GM12892 (cell line): Measurements from ENCODE around the gene ETFBKMT.

Experiments used
- POLR2A ChIP-seq: IDR thresholded peaks from 2 replicates; pipeline ENCODE4 v1.6.1; 2011; ENCODE audit warnings: low read depth, low read length, control low read depth
- POLR2AphosphoS5 ChIP-seq: IDR thresholded peaks from 2 replicates; pipeline ENCODE4 v1.6.1; 2011; ENCODE audit warnings: low read depth, low read length, control low read depth

DNA sequence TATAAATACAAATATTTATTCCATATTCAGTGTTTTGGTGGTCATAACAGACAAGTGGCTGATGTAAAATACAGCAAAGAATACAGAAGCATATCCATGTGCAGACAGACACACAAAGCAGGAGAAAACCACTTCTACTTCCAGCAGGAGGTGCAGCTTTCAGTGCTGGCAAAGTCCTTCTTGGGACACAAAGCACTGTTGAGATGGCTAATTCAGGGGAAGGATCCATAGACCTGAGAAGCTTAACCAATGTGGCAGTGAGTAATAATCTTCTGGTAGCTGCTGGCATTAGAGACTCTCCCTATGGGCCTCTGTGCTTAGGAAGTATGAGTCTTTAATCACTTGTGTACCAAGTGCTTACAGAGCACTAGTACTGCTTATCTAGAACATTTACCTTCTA lies 42.6 kb downstream of the ETFBKMT start:
- no peak for TF ChIP-seq POLR2AphosphoS5
- no peak for TF ChIP-seq POLR2A
